Esophagus (tissue), 2 donors: Measurements from ENCODE around the gene DPYSL3. TPM values are rescaled to one million over a fixed set of nuclear protein-coding genes. Genes with fewer than 3 reads are reported as not detected.
A peak's percentile ranks its signal among the peaks of the same experiment; 100 is the strongest.

Source experiments
- H3K27ac ChIP-seq, 2 donors: one replicate each; pipeline ENCODE4 v1.5.1; 2013; ENCODE audit warnings: low read depth in 2 of 2, mild to moderate bottlenecking in 2 of 2, inconsistent platforms in 1 of 2, low read length in 1 of 2, moderate library complexity in 1 of 2
- H3K27me3 ChIP-seq, 2 donors: one replicate each; pipeline ENCODE4 v1.6.1; 2013; ENCODE audit warnings: low read length in 2 of 2, control low read depth in 1 of 2, mild to moderate bottlenecking in 1 of 2; ENCODE audit not compliant: insufficient read depth in 2 of 2, control insufficient read depth in 1 of 2
- H3K36me3 ChIP-seq, 2 donors: one replicate each; pipeline ENCODE4 v1.6.1; 2013; ENCODE audit warnings: low read length in 1 of 2; ENCODE audit not compliant: control insufficient read depth in 2 of 2, insufficient read depth in 2 of 2
- H3K4me1 ChIP-seq, 2 donors: one replicate each; pipeline ENCODE4 v1.6.1; 2013; ENCODE audit warnings: low read length in 1 of 2; ENCODE audit not compliant: control insufficient read depth in 2 of 2, insufficient read depth in 2 of 2
- H3K4me3 ChIP-seq, 2 donors: one replicate each; pipeline ENCODE4 v1.5.1; 2013; ENCODE audit warnings: low read length in 2 of 2, mild to moderate bottlenecking in 2 of 2, low read depth in 1 of 2, moderate library complexity in 1 of 2
- H3K9me3 ChIP-seq, 2 donors: one replicate each; pipeline ENCODE4 v1.6.1; 2013; ENCODE audit warnings: mild to moderate bottlenecking in 2 of 2, low read depth in 1 of 2, low read length in 1 of 2, moderate library complexity in 1 of 2; ENCODE audit not compliant: control insufficient read depth in 2 of 2, insufficient read depth in 1 of 2
- WGBS, 2 donors: extraction: QIAGEN DNeasy Blood & Tissue Kit; methylation state at CpG; one replicate each; pipeline ENCODE4 v1.1.7; 2013; 5-methylcytosine and 5-hydroxymethylcytosine counted together
- polyA plus RNA-seq, 2 donors: library from polyadenylated mRNA; stranded (reverse); fragments of 200-250 nt; gene quantifications; one replicate each; pipeline ENCODE4 v1.2.3, GENCODE V29; 2013
- donor health status: healthy with polysubstance abuse.
- donor health status: Bipolar disorder and iron deficiency.

The DPYSL3 gene
- polyA plus RNA-seq, 2 donors: 7.2 to 22.1 TPM

DNA sequence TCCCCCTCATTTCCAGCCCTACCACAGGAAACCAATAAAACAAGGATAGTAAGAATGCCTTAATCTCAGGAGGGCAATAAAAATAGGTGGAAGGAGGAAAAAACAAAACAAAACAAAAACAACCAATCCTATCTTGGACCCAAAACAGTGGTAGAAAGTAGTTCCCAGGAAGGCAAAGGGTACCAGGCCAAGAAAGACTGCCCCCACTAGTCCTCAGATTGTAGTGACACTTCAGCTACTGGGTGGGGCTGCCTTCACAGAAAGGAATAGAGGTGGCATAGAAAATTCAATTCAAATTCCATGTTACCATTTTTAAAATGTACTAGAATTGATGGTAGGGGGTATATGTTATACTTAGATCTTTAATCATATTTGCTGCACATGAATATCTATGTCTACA is 59.3 kb downstream of the DPYSL3 start:
- no peak overlapping the region for H3K4me3 ChIP-seq
- peak overlapping the region in 1 of 2 donors; percentile 1 for H3K27ac ChIP-seq
- peaks cover 2 to 3% of the 10 kb centered on the region in 2 donors for H3K4me1 ChIP-seq
- peaks cover 0 to 2% of the 10 kb centered on the region in 2 donors for H3K9me3 ChIP-seq
- no peaks in the 10 kb centered on the region for H3K36me3 ChIP-seq
- no peaks in the 10 kb centered on the region for H3K27me3 ChIP-seq

DNA sequence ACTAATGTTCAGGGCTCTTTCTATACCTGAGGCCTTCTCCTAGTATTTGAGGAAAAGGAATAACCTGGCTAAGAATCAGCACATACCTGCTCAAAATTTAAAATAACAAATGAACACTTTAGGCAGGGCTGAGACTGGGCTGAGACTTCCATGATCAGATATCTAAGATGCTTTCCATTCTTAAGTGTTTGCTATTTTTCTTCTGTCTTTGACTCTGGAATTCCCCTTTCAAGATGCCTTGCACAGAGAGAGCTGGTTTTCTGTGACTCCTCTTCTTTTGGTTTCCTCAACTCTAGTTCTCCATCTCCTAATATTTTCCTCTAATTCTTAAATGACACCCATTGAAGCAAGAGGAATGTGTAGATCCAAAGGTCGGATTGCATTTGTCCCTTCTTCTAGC is 61.1 kb downstream of the DPYSL3 start:
- H3K27me3 ChIP-seq: no peaks in the 10 kb centered on the region
- H3K4me3 ChIP-seq: no peak overlapping the region
- H3K4me1 ChIP-seq: peaks cover 2 to 3% of the 10 kb centered on the region in 2 donors
- WGBS, 2 donors: 63 to 67% methylated on average over 1 of the region's 1 CpG
- no peaks in the 10 kb centered on the region for H3K36me3 ChIP-seq
- H3K9me3 ChIP-seq: peaks cover 0 to 2% of the 10 kb centered on the region in 2 donors
- no peak overlapping the region for H3K27ac ChIP-seq

GRCh38 chr5:147446523-147446922 is 63.3 kb downstream of the DPYSL3 start:
- WGBS, 2 donors: 71 to 82% methylated on average over 2 of the region's 2 CpGs
- peak overlapping the region in 1 of 2 donors; percentile 46 for H3K27ac ChIP-seq
- no peaks in the 10 kb centered on the region for H3K27me3 ChIP-seq
- no peak overlapping the region for H3K4me3 ChIP-seq
- no peaks in the 10 kb centered on the region for H3K9me3 ChIP-seq
- no peaks in the 10 kb centered on the region for H3K36me3 ChIP-seq
- peaks cover 0 to 2% of the 10 kb centered on the region in 2 donors for H3K4me1 ChIP-seq

DNA sequence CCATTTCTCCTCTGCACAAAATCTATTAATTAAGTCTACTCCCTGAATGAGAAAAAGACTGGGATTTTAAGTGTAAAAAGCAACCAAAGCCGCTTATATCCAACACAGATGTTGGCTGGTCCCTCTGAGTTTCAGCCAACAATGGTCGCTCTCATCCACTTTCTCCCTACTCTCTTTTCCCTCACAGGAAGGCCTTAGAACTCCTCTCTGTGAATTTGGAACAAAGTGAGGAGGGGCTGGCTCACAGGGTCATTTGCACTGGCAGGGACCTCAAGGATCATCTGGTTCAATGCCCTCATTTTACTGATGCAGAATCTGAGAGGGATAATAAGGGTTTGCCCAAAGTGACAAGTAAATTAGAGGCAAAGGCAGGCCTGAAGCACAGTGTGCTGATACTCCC is 64.0 kb downstream of the DPYSL3 start:
- H3K4me1 ChIP-seq: no peaks in the 10 kb centered on the region
- H3K36me3 ChIP-seq: no peaks in the 10 kb centered on the region
- H3K27ac ChIP-seq: peak overlapping the region in 1 of 2 donors; percentile 35
- WGBS, 2 donors: 81 to 82% methylated on average over 2 of the region's 2 CpGs
- no peaks in the 10 kb centered on the region for H3K9me3 ChIP-seq
- no peak overlapping the region for H3K4me3 ChIP-seq
- H3K27me3 ChIP-seq: no peaks in the 10 kb centered on the region

- Histone ChIP-seq H3K27me3 (no peaks in the 10 kb centered on the region), H3K9me3 (no peaks in the 10 kb centered on the region), H3K36me3 (no peaks in the 10 kb centered on the region), H3K27ac (peak overlapping the region in 1 of 2 donors; percentile 30), H3K4me3 (no peak overlapping the region), H3K4me1 (no peaks in the 10 kb centered on the region)
Observed at GRCh38 chr5:147445090-147445489, 64.8 kb downstream of the DPYSL3 start.

- Histone ChIP-seq H3K4me1 (no peaks in the 10 kb centered on the region), H3K27ac (no peak overlapping the region), H3K27me3 (no peaks in the 10 kb centered on the region), H3K4me3 (no peak overlapping the region), H3K36me3 (no peaks in the 10 kb centered on the region), H3K9me3 (no peaks in the 10 kb centered on the region)
- 78% methylated on average over 6 of the region's 6 CpGs for WGBS, 2 donors
Observed at GRCh38 chr5:147442224-147442623, 67.6 kb downstream of the DPYSL3 start.

DNA sequence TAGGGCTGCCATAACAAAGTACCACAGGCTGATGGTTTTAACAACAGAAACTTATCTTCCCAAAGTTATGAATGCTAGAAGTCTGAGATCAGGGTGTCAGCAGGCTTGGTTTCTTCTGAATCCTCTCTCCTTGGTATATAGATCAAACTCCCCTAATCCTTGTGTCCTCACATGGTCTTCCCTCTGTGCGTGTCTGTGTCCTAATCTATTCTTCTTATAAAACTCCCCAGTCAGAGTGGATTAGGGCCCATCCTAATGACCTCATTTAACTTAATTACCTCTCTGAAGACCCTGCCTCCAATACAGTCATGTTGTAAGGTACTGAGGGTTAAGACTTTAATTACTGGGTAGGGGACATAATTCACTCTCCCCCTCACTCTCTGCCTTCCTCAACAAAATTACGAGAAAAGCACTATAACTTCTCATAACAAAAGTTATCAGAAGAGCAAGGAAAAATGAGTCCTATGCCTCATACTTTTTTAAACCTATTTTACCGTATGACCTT is 68.6 kb downstream of the DPYSL3 start:
- no peaks in the 10 kb centered on the region for H3K36me3 ChIP-seq
- H3K27ac ChIP-seq: no peak overlapping the region
- no peaks in the 10 kb centered on the region for H3K4me1 ChIP-seq
- no peak overlapping the region for H3K4me3 ChIP-seq
- no peaks in the 10 kb centered on the region for H3K9me3 ChIP-seq
- no peaks in the 10 kb centered on the region for H3K27me3 ChIP-seq
- WGBS, 2 donors: 89 to 93% methylated on average over 3 of the region's 3 CpGs

DNA sequence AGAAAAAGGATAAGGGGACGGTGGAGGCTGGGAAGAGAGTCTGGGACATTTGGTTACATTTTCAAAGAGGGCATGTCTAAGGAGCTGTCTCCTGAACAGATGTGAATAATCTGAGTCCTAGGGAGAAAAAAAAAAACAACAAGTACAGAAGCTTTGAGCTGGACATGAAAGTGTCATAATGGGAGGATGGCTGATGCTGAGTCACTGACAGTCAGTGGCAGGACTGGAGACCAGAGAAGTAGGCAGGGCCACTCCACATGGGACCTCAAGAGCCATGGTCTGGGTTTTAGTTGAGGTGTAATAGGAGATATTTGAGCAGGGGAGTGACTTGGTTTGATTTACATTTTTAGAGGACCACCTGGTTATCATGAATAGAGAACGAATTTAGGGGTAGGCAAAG is 70.6 kb downstream of the DPYSL3 start:
- Histone ChIP-seq H3K4me3 (no peak overlapping the region), H3K9me3 (no peaks in the 10 kb centered on the region), H3K27me3 (no peaks in the 10 kb centered on the region), H3K4me1 (no peaks in the 10 kb centered on the region), H3K27ac (no peak overlapping the region), H3K36me3 (no peaks in the 10 kb centered on the region)
- 83 to 87% methylated on average over 2 of the region's 2 CpGs for WGBS, 2 donors

DNA sequence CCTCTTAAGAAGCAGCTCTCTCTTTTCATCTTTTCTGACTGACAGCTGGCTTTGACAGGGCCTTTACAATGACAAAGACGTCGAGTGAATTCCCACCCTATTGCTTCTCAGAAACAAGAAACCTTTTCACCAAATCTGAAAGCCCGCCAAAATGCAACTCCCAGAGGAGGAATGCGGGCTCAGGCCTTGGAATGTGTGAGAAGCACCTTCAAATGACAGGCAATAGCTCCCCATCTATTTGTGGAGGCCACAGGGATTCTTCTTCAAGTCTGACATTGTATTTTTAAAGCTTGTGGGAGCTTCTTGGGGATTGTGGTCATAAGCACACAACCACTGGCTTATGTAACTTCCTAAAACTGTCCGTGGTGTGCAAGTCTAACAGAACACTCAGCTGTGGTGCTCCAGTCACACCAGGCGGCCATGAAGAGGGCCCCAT is 72.7 kb downstream of the DPYSL3 start:
- Histone ChIP-seq H3K27me3 (no peaks in the 10 kb centered on the region), H3K36me3 (no peaks in the 10 kb centered on the region), H3K9me3 (no peaks in the 10 kb centered on the region), H3K4me3 (no peak overlapping the region), H3K27ac (no peak overlapping the region), H3K4me1 (no peaks in the 10 kb centered on the region)
- 65 to 73% methylated on average over 6 of the region's 6 CpGs for WGBS, 2 donors

GRCh38 chr5:147436596-147436995 is 73.3 kb downstream of the DPYSL3 start:
- no peaks in the 10 kb centered on the region for H3K4me1 ChIP-seq
- no peaks in the 10 kb centered on the region for H3K36me3 ChIP-seq
- no peak overlapping the region for H3K4me3 ChIP-seq
- no peaks in the 10 kb centered on the region for H3K9me3 ChIP-seq
- H3K27ac ChIP-seq: no peak overlapping the region
- H3K27me3 ChIP-seq: no peaks in the 10 kb centered on the region
- 82 to 83% methylated on average over 3 of the region's 3 CpGs for WGBS, 2 donors
